ENCODE results near the gene TTLL8.

The TTLL8 gene

DNA sequence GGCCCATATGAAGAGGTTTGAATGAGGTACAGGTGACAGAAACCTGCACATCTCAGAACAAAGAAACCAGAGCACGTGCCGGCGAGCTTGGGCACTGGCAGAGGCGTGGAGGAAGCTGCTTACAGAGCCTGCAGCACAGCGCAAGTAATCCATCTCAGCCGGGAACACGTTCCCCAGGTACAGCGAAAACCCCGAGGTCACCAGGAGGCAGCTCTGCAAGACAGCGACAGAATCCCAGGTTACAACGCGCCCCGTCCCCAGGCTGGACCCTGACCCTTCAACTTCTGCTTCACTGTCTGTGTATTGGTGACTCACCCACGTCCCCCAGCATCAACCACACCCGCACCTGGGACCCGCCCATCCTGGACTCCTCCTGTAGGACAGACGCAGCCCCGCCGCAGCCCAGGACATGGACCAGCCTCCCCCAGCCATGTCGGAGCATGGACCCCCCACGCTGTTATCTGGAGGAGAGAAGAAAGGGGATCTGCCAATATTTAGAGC lies 24.9 kb upstream of the TTLL8 start:
- DNase-seq (ENCODE audit: low spot score) = no peak
- TF ChIP-seq CTCF (IDR thresholded peaks at IDR 0.05; ENCODE audit: extremely low read depth, missing control alignments) = no peak

- no peak for DNase-seq (ENCODE audit: low spot score)
- no peak for TF ChIP-seq CTCF (IDR thresholded peaks at IDR 0.05; ENCODE audit: extremely low read depth, missing control alignments)
Measured at GRCh38 chr22:50082197-50082715, 24.2 kb upstream of the TTLL8 start.

DNA sequence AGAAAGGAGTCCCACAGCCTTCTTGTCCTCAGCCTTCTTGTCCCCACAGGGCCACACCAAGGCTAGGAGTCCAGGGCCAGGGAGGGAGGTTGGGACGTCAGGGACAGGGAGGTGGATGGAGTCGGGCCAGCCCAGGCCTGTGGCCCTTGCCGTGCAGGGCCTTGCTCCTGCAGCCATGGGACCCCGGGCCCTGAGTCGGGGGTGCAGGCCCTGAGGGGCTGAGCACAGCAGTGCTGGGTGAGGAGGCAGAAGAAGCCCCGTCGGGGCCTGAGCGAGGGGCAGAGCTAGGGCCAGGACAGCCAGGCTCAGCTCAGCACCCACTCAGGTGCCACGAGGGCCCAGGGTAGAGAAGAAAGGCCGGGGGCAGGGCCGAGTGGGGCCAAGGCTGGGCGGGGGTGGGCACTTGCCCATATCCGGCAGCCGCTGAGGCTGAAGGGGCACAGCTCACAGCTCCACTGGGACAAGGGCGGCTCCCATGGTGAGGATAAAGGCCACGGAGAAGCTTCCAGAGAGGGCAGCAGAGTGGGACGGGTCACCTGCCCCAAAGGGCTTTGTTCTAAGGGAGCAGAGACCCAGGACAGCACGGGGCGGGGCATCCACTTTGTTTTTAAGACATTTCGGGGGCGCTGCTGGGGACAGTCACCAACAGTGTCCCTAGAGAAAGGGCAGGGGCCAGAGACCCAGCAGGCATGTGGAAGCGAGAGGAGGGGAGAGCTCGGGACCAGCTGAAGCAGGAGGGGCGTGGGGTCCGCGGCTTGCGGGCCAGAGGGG lies 23.5 kb upstream of the TTLL8 start:
- no peak for TF ChIP-seq CTCF (IDR thresholded peaks at IDR 0.05; ENCODE audit: extremely low read depth, missing control alignments)

DNA sequence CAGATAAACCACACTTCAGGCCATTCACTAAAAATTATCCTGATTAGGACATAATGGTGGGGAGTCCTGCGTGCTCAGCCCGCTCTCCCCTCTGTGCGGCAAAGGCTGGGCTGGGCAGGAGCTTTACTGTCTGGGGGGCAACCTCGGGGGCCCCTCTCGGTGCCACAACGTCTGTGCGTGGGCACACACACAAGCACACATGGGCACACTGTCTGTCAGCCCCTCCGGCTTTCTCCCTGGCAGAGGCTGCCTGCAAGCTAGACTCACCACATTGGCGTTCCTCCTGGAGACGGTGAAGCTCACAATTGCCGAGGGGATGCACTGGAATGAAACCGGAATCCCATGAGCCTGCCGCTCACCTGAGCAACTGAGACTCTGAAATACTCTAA lies 22.0 kb upstream of the TTLL8 start:
- no peak for TF ChIP-seq CTCF (IDR thresholded peaks at IDR 0.05; ENCODE audit: extremely low read depth, missing control alignments)
- no peak for DNase-seq (ENCODE audit: low spot score)

More for the DNA sequence above, 23.5 kb upstream of the TTLL8 start:
- DNase-seq (ENCODE audit: low spot score) = no peak

DNA sequence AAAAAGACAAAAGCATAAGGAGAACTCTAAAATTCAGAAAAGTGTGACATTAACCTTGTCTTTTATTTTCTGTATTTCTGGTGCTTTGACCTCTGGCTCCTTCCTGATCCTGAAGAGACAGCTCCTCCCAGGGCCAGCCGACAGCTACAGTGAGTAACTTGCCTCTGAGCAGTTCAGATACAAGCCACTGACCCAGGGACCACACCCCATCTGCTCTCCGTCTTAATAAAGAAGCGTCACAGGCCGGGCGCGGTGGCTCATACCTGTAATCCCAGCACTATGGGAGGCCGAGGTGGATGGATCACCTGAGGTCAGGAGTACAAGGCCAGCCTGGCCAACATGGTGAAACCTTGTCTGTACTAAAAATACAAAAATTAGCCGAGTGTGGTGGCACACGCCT lies 20.7 kb upstream of the TTLL8 start:
- no peak for DNase-seq (ENCODE audit: low spot score)
- no peak for TF ChIP-seq CTCF (IDR thresholded peaks at IDR 0.05; ENCODE audit: extremely low read depth, missing control alignments)

DNA sequence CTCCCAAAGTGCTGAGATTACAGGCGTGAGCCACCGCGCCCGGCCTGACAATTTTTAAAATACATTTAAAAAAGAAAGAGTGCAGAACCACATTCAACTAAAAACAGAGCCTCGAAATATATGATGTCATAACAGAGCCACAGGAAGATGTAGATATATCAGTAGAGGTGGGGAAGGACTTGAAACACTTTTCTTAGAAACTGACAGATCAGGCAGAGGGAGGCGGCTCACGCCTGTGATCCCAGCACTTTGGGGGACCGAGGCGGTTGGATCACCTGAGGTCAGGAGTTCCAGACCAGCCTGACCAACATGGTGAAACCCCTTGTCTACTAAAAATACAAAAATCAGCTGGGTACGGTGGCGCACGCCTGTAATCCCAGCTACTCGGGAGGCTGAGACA lies 20.1 kb upstream of the TTLL8 start:
- DNase-seq (ENCODE audit: low spot score) = no peak

More for the DNA sequence above, 20.1 kb upstream of the TTLL8 start:
- TF ChIP-seq CTCF (IDR thresholded peaks at IDR 0.05; ENCODE audit: extremely low read depth, missing control alignments) = no peak
